ENCODE measurements around the gene COL4A5. TPM values are rescaled to one million over a fixed set of nuclear protein-coding genes. Genes with fewer than 3 reads are reported as not detected.
"Not testable (repeated sequence)": the region's sequence is repeated elsewhere in the genome, so short reads cannot be mapped to it uniquely, and the experiment has no call there.

COL4A5 gene
- total and polyA plus RNA-seq, 8 donors, result 5.5 to 160 (median 48.5) TPM

- TF ChIP-seq EP300 (IDR thresholded peaks at IDR 0.05) (no peak), POLR2AphosphoS5 (IDR thresholded peaks at IDR 0.05) (no peak), CTCF (IDR thresholded peaks at IDR 0.05) (no peak), POLR2A (IDR thresholded peaks at IDR 0.05) (no peak)
- DNase-seq, result no peak
- intact Hi-C loops (cut with DNase I; ENCODE audit: low total_unique reads), result no loop called here
Observed at GRCh38 chrX:108464604-108465003, 25.0 kb downstream of the COL4A5 start.

GRCh38 chrX:108468486-108468885, 28.8 kb downstream of the COL4A5 start:
- Histone ChIP-seq H3K9me3 (peaks cover 0 to 7% (median 0%) of the 10 kb centered on the region in 4 donors), H3K4me3 (no peak overlapping the region), H3K36me3 (no peaks in the 10 kb centered on the region), H3K4me1 (no peaks in the 10 kb centered on the region), H3K27ac (no peak overlapping the region), H3K27me3 (no peaks in the 10 kb centered on the region)
- DNase-seq, result no peak
- TF ChIP-seq POLR2AphosphoS5 (IDR thresholded peaks at IDR 0.05), result no peak
- no peak for TF ChIP-seq POLR2A (IDR thresholded peaks at IDR 0.05)
- TF ChIP-seq CTCF (IDR thresholded peaks at IDR 0.05), result no peak
- no peak for TF ChIP-seq EP300 (IDR thresholded peaks at IDR 0.05)
- 43 to 90% (median 72%) methylated on average over 1 of the region's 1 CpG for WGBS, 5 donors
- intact Hi-C loops (cut with DNase I; ENCODE audit: low total_unique reads), result no loop called here

More at GRCh38 chrX:108464604-108465003, 25.0 kb downstream of the COL4A5 start:
- Histone ChIP-seq H3K36me3 (no peaks in the 10 kb centered on the region), H3K9me3 (no peaks in the 10 kb centered on the region), H3K27ac (no peak overlapping the region), H3K27me3 (no peaks in the 10 kb centered on the region), H3K4me3 (no peak overlapping the region), H3K4me1 (no peaks in the 10 kb centered on the region)
- 65 to 93% (median 87%) methylated on average over 3 of the region's 3 CpGs for WGBS, 5 donors

GRCh38 chrX:108473979-108474378, 34.3 kb downstream of the COL4A5 start:
- Histone ChIP-seq H3K4me1 (no peaks in the 10 kb centered on the region), H3K4me3 (no peak overlapping the region), H3K27ac (no peak overlapping the region), H3K27me3 (no peaks in the 10 kb centered on the region), H3K9me3 (peaks cover 0 to 12% (median 4%) of the 10 kb centered on the region in 4 donors), H3K36me3 (no peaks in the 10 kb centered on the region)
- intact Hi-C loops (cut with DNase I; ENCODE audit: low total_unique reads), result no loop called here
- no peak for DNase-seq
- TF ChIP-seq POLR2A (IDR thresholded peaks at IDR 0.05), result no peak
- TF ChIP-seq CTCF (IDR thresholded peaks at IDR 0.05), result no peak
- TF ChIP-seq POLR2AphosphoS5 (IDR thresholded peaks at IDR 0.05), result no peak
- no peak for TF ChIP-seq EP300 (IDR thresholded peaks at IDR 0.05)

- DNase-seq; intact Hi-C loops (cut with DNase I; ENCODE audit: low total_unique reads); H3K27me3 ChIP-seq; H3K4me1 ChIP-seq; H3K4me3 ChIP-seq; H3K27ac ChIP-seq; H3K36me3 ChIP-seq: not testable (repeated sequence)
- H3K9me3 ChIP-seq, result peaks cover 0 to 29% (median 11%) of the 10 kb centered on the region in 4 donors
- 78 to 96% (median 94%) methylated on average over 6 of the region's 6 CpGs for WGBS, 5 donors
Observed at GRCh38 chrX:108481528-108481927, 41.9 kb downstream of the COL4A5 start.

GRCh38 chrX:108484251-108484650, 44.6 kb downstream of the COL4A5 start:
- WGBS, 5 donors, result 77 to 92% (median 88%) methylated on average over 3 of the region's 3 CpGs
- peaks cover 0 to 6% (median 0%) of the 10 kb centered on the region in 4 donors for H3K36me3 ChIP-seq
- DNase-seq, result no peak
- no peak for TF ChIP-seq POLR2AphosphoS5 (IDR thresholded peaks at IDR 0.05)
- no peak for TF ChIP-seq POLR2A (IDR thresholded peaks at IDR 0.05)
- TF ChIP-seq EP300 (IDR thresholded peaks at IDR 0.05), result no peak
- TF ChIP-seq CTCF (IDR thresholded peaks at IDR 0.05), result no peak
- no peak overlapping the region for H3K27ac ChIP-seq
- intact Hi-C loops (cut with DNase I; ENCODE audit: low total_unique reads), result no loop called here
- no peak overlapping the region for H3K4me3 ChIP-seq
- H3K9me3 ChIP-seq, result peaks cover 0 to 27% (median 11%) of the 10 kb centered on the region in 4 donors
- H3K4me1 ChIP-seq, result no peaks in the 10 kb centered on the region
- H3K27me3 ChIP-seq, result no peaks in the 10 kb centered on the region

Data from stomach (tissue), 9 donors.